A549 (cell line): ENCODE results near the gene PTPRN2.

Experiments
- CEBPB ChIP-seq, 2 experiments: fragments of >200 bp in 1 of 2; sonication (Bioruptor Twin) in 1 of 2; formaldehyde crosslinking in 1 of 2; IDR thresholded peaks; 2 replicates each; pipeline ENCODE4 v1.6.1; 2012 to 2016
- CTCF ChIP-seq: fragments of >200 bp; sonication (Bioruptor Twin); formaldehyde crosslinking; IDR thresholded peaks from 3 replicates; pipeline ENCODE4 v1.5.1; 2016
- MAX ChIP-seq: IDR thresholded peaks from 2 replicates; pipeline ENCODE4 v1.6.1; 2012
- PBX3 ChIP-seq: IDR thresholded peaks from 2 replicates; pipeline ENCODE4 v1.6.1; 2012
- POLR2A ChIP-seq: IDR thresholded peaks from 2 replicates; pipeline ENCODE4 v1.6.1; 2012; ENCODE audit warnings: mild to moderate bottlenecking, low read length
- RAD21 ChIP-seq, 2 experiments: fragments of >200 bp in 1 of 2; sonication (Bioruptor Twin) in 1 of 2; formaldehyde crosslinking in 1 of 2; IDR thresholded peaks in 1 of 2; conservative IDR thresholded peaks in 1 of 2; 2 replicates in 1 of 2; 3 replicates in 1 of 2; pipeline ENCODE4 v1.6.1; 2012 to 2018; ENCODE audit warnings: inconsistent platforms in 1 of 2
- REST ChIP-seq: fragments of 200-600 bp; sonication (generic); IDR thresholded peaks from 2 replicates; pipeline ENCODE4 v1.6.1; 2016; ENCODE audit warnings: antibody characterized with exemption, mild to moderate bottlenecking, moderate library complexity

- TF ChIP-seq REST (no peak), CTCF (no peak), POLR2A (no peak), RAD21 (conservative IDR thresholded peaks at IDR 0.05 in 1 of 2, IDR thresholded peaks at IDR 0.05 in 1 of 2) (no peak), MAX (no peak), CEBPB (IDR thresholded peaks at IDR 0.05) (no peak), PBX3 (no peak)
Observed at GRCh38 chr7:158077151-158077840, 510.3 kb downstream of the PTPRN2 start.
